ENCODE data around the gene FXYD5.

DNA sequence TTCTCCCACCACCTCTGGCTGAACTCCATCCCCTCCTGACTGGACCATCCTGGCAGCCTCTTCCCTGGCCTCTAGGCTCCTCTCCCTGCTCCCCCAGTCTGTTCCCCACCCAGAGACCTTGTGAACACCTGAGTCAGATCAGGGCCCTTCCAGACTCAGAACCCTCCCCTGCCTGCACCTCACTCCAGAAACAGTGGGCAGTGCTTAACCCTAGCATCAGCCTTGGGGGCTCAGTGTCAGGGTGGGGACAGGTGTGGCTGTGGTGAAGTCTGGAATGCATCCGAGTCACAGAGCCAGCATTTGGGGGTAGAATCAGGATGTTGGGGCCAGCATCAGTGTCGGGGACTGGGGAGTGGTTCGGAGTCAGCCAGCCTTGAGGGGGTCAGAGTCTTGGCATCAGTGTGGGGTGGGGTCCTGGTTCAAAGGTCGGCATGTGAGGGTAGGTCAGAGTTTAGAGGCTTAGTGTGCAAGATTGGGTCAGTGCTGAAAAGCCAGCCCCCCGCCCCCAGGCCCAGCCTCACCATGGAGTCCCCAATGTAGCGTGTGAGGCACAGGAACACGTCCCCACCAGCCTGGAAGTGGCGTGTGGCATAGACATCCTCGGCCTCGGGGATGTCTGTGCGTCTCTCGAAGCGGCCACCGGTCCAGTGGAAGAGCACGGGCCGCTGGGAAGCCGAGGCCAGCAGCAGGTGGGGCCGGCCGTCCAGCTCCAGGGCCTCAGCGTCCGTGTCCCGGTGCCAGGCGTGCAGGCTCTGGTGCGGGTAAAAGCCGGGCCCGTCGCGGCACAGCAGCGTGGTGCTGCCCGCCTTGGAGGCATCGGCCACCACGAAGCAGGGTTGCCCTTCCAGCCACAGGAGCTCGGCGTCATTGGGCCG is 28.5 kb upstream of the FXYD5 start:
- TF ChIP-seq, protein P1, sequence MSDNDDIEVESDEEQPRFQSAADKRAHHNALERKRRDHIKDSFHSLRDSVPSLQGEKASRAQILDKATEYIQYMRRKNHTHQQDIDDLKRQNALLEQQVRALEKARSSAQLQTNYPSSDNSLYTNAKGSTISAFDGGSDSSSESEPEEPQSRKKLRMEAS (IDR thresholded peaks at IDR 0.05) = no peak
- TF ChIP-seq, protein P2, sequence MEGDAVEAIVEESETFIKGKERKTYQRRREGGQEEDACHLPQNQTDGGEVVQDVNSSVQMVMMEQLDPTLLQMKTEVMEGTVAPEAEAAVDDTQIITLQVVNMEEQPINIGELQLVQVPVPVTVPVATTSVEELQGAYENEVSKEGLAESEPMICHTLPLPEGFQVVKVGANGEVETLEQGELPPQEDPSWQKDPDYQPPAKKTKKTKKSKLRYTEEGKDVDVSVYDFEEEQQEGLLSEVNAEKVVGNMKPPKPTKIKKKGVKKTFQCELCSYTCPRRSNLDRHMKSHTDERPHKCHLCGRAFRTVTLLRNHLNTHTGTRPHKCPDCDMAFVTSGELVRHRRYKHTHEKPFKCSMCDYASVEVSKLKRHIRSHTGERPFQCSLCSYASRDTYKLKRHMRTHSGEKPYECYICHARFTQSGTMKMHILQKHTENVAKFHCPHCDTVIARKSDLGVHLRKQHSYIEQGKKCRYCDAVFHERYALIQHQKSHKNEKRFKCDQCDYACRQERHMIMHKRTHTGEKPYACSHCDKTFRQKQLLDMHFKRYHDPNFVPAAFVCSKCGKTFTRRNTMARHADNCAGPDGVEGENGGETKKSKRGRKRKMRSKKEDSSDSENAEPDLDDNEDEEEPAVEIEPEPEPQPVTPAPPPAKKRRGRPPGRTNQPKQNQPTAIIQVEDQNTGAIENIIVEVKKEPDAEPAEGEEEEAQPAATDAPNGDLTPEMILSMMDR (IDR thresholded peaks at IDR 0.05; ENCODE audit: low read depth, low read length, missing input control) = no peak
- TF ChIP-seq, protein P3, sequence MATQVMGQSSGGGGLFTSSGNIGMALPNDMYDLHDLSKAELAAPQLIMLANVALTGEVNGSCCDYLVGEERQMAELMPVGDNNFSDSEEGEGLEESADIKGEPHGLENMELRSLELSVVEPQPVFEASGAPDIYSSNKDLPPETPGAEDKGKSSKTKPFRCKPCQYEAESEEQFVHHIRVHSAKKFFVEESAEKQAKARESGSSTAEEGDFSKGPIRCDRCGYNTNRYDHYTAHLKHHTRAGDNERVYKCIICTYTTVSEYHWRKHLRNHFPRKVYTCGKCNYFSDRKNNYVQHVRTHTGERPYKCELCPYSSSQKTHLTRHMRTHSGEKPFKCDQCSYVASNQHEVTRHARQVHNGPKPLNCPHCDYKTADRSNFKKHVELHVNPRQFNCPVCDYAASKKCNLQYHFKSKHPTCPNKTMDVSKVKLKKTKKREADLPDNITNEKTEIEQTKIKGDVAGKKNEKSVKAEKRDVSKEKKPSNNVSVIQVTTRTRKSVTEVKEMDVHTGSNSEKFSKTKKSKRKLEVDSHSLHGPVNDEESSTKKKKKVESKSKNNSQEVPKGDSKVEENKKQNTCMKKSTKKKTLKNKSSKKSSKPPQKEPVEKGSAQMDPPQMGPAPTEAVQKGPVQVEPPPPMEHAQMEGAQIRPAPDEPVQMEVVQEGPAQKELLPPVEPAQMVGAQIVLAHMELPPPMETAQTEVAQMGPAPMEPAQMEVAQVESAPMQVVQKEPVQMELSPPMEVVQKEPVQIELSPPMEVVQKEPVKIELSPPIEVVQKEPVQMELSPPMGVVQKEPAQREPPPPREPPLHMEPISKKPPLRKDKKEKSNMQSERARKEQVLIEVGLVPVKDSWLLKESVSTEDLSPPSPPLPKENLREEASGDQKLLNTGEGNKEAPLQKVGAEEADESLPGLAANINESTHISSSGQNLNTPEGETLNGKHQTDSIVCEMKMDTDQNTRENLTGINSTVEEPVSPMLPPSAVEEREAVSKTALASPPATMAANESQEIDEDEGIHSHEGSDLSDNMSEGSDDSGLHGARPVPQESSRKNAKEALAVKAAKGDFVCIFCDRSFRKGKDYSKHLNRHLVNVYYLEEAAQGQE (IDR thresholded peaks at IDR 0.05) = no peak
- no peak for TF ChIP-seq TAF1 (conservative IDR thresholded peaks at IDR 0.05)
- no peak for TF ChIP-seq SP1 (IDR thresholded peaks at IDR 0.05)

Data from liver (tissue), 3 donors.